NOMO-1 treated with dmso at 0.1 percent for 144 hours (cell line): ENCODE data around the gene FAM25G.
"Not testable (repeated sequence)": the region's sequence is repeated elsewhere in the genome, so short reads cannot be mapped to it uniquely, and the experiment has no call there.

ENCODE experiments used
- DNase-seq: peaks from one replicate; lab custom pipeline; 2025; ENCODE audit not compliant: unreplicated experiment; lab: John Stamatoyannopoulos, UW

Gene FAM25G

DNA sequence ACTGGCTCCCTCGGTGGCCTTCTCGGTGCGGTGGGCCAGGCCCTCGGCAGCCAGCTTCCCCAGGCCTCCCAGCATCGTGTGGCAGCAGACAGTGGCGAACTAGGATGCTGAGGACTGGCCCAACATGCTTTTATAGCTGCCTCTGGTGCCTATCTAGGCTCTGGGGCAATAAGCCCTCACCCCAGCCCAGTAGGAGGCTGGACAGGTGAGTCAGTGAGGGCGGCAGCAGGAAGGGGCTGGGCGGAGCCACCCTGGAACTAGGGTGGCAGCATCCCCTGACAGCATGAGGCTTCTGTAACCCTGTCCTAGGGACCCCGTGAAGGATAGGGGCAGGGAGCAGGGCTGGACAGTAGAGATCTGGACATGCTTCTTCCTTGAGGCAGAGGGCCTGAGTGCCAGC lies at the start of gene FAM25G:
TSS of gene FAM25G (minus strand) at position 101 of the 400 bp plus-strand sequence. CDS start at position 75, 26 bp downstream.
- DNase-seq = not testable (repeated sequence)

GRCh38 chr10:47536430-47536829 lies 44.9 kb upstream of the FAM25G start:
- DNase-seq = not testable (repeated sequence)

DNA sequence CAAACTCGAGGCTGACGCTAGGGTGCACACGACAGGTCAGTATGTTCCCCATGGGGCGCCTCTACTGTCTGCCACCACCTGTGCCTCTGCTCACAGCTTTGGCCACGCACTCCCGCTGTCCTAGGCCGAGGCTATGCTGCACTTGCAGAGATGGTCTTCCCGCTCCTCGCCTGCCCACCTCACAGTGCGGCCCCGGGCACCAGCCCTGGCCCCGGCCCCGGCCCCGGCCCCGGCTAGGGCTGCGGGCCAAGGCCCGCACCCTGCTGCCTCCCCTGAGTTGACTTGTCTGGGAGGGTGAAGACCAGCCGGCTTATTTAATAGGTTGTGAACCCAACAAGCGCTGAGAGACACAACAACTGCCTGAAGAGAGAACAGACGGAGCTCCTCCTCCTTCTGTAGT lies 32.0 kb upstream of the FAM25G start, which contains the start of gene AGAP9:
TSS of gene AGAP9 (minus strand) at position 164 of the 400 bp plus-strand sequence. CDS start at position 52, 112 bp downstream.
- not testable (repeated sequence) for DNase-seq

DNA sequence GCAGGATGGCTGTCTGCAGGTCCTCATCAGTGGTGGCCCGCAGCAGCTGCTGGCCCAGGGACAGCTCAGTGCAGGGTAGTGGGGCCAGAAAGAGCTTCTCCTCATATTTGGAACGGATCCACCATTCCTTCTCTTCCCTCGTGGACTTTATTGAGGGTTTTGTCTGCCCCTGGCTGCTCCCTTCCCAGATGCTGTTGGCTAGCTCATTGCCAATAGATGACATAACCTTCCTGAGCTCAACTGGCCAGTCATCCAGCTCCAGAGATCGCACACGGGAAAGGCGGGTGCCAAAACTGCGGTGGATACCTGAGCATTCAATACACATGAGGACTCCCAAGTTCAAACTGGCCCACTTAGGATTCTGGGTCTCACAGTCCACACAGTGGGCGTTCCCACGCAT lies 10.8 kb upstream of the FAM25G start:
- not testable (repeated sequence) for DNase-seq

- not testable (repeated sequence) for DNase-seq
These were observed 2.7 kb upstream of the FAM25G start for GRCh38 chr10:47494226-47494625.

- not testable (repeated sequence) for DNase-seq
These were observed 1.9 kb downstream of the FAM25G start for GRCh38 chr10:47489630-47490029.

DNA sequence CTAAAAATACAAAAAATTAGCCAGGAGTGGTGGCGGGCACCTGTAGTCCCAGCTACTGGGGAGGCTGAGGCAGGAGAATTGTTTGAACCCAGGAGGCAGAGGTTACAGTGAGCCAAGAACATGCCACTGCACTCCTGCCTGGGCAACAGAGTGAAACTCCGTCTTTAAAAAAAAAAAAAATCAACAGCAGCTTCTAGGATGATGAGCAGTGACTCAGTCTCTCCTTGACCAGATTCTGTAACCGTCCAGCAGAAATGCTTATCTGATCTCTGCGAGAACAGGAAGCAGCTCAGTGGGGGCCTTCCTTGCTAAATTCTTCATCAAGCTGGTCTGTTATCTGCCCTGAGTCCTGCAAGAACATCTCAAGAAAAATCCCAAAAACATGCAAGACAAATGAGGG lies 5.6 kb downstream of the FAM25G start:
- DNase-seq = not testable (repeated sequence)

- not testable (repeated sequence) for DNase-seq
These were observed 6.7 kb downstream of the FAM25G start for GRCh38 chr10:47484786-47485185.

DNA sequence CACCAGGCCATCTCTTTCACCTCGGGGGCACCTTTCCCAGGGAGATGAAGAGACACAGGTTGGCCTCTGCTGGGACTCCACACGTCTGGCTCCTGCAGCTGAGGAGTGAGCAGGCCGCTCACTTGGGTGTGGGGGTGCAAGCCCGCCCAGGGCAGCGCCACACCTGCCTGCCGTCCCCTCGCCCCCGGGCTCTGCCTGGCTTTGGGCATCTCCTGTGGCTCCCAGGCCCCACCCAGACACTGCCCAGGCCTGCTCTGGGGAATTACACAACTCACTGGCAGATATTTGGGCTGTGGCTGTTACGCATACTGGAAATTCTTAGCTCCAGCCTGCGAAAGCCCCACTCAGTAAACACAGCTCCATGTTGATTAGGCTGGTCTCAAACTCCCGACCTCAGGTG lies 7.6 kb downstream of the FAM25G start, which contains the start of gene ANXA8:
TSS of gene ANXA8 (minus strand) at position 193 of the 400 bp plus-strand sequence. CDS start at position 11, 182 bp downstream.
- DNase-seq = not testable (repeated sequence)

DNA sequence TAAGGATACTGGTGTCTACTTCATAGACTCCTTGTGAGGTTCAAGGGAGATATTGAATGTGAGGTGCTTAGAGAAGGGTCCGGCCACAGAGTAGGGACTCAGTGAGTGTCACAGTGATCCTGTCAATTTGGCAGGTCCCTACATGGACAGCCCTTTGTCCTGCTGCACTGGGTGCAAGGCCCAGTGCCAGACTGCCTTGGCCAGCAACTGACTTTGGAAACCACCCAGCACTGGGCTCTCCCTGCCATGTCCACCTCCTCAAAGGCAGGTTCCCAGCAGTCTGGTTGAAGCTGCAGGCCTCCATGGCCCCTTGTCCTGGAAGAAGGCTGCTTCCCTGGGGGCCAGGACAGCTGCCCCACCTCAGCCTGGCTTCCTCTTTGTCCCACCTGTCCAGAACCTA lies 9.1 kb downstream of the FAM25G start:
- not testable (repeated sequence) for DNase-seq

- DNase-seq = not testable (repeated sequence)
These were observed 9.7 kb downstream of the FAM25G start for GRCh38 chr10:47481768-47482181.

DNA sequence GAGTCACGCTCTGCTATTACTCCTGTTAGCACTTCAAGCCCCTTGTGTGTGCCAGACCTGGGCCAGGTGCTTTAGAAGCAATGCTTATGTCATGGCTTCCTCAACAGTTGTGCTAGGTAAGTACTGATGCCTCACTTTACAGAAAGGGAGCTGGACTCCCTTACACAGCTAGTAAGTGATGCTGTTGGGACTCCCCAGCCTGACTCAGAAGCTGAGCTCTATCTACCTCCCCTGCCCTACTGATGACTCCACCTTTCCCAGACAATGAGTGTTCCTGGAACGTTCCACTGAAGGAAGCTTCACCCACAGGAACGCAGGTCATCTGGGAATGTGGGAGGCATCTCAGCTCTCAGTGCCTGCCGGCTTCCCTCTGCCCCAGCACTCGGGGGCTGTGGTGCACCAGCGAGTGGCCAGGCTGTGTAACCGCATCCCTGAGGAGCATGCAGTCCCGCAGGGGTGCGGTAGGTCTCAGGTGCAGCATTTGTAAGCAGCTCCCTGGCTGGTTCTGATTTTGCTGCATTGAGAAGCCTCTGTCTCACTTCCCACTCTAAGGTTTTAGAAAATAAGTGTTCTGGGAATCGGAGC lies 10.2 kb downstream of the FAM25G start:
- not testable (repeated sequence) for DNase-seq

DNA sequence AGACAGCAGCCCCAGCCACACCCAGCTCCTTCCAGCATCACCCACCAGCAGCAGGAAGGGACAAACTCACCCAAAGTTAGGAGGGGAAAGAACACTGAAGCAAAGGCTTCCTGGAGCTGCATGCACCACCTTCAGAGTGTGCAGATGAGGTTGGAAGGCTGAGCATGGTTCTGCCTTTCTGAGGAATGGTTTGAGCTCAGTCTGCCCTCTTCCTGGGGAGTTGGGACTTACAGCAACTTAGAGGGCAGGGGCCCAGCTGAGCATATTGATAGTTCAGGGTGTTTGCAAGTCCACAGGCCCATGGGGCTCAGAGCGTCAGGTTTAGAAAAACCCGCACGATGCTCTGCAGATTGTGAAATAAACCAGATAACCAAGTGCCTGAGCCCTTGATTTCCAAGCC lies 11.4 kb downstream of the FAM25G start:
- DNase-seq = not testable (repeated sequence)

GRCh38 chr10:47478114-47478513 lies 13.4 kb downstream of the FAM25G start:
- not testable (repeated sequence) for DNase-seq

GRCh38 chr10:47477078-47477477 lies 14.4 kb downstream of the FAM25G start:
- DNase-seq = not testable (repeated sequence)

- DNase-seq = not testable (repeated sequence)
These were observed 16.4 kb downstream of the FAM25G start for GRCh38 chr10:47475101-47475500.

DNA sequence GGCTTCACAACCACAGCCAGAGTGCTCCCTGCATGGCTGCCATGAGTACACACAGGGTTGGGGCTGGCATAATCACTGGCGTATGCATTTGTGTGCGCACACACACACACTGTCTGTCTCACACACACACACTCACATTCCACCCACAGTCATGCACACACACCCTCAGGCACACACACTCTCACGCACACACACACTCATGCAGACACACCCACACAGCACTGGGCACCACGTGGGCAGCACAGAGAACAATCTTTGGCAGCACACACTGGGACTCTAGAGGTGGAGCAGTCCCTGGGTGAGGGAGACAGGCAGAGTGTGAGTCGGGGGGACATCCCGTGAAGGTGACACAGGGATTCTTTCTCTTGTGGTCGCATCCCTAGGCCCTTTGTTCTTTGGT lies 18.0 kb downstream of the FAM25G start:
- not testable (repeated sequence) for DNase-seq

GRCh38 chr10:47472647-47473046 lies 18.9 kb downstream of the FAM25G start:
- DNase-seq = not testable (repeated sequence)

GRCh38 chr10:47472072-47472471 lies 19.4 kb downstream of the FAM25G start:
- DNase-seq = not testable (repeated sequence)

DNA sequence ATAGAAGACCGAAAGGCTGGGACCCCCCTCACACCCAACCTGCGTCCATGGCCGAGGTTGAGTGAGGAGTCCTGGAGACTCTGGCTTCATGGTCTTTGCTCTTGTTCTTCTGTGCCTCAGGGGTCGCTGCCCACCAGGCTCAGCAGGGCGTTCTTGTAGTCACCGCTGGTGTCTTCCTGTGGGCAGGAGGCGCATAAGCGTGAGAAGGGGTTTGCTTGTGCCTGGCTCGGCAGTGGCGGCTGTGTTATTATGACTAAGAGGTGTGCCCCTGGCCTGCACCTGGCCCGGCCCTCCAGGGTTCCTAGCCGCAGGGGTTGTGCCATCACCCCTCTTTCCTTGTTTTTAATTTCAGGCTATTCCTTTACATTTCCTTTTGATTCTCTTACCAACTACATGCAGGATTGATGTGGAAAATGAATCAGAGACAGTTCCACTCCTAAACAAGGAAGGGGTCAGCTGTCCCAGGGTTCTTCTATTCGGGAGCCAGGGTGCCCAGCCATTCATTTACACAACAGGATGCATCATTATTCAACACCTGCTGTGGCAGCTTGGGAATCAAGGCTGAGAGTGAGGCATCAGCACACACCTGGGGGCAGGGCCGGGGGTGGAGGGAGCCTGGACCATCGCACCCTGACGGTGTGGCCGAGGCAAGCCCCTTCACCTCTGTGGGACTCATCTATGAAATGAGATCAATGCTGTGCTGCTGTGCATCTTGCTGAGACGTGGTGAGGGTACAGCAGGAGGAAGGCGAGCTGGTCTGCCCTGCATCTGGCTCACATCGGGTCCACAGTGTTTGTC lies 22.6 kb downstream of the FAM25G start:
- DNase-seq = not testable (repeated sequence)

DNA sequence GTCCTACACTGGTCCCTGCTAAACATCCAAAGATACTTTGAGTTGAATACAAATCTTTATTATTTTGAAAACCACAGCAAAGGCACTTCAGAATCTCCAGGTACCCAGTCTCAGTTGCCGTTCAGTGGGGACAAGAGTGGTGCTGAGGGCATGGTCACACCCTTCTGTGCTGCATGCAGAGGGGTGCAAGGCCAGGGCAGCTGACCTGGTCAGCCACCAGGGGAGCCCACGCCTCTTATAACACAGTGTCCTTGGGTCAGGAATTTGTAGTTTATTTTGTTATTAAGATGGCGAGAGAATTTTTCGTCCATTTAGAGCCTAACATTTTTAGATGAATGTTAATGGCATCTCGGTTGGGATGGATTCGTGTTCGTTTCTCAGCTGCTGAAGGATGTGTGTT lies 23.5 kb downstream of the FAM25G start:
- not testable (repeated sequence) for DNase-seq

GRCh38 chr10:47467458-47467857 lies 24.0 kb downstream of the FAM25G start:
- DNase-seq = not testable (repeated sequence)
